ENCODE data around the gene S100A3.

S100A3 gene

DNA sequence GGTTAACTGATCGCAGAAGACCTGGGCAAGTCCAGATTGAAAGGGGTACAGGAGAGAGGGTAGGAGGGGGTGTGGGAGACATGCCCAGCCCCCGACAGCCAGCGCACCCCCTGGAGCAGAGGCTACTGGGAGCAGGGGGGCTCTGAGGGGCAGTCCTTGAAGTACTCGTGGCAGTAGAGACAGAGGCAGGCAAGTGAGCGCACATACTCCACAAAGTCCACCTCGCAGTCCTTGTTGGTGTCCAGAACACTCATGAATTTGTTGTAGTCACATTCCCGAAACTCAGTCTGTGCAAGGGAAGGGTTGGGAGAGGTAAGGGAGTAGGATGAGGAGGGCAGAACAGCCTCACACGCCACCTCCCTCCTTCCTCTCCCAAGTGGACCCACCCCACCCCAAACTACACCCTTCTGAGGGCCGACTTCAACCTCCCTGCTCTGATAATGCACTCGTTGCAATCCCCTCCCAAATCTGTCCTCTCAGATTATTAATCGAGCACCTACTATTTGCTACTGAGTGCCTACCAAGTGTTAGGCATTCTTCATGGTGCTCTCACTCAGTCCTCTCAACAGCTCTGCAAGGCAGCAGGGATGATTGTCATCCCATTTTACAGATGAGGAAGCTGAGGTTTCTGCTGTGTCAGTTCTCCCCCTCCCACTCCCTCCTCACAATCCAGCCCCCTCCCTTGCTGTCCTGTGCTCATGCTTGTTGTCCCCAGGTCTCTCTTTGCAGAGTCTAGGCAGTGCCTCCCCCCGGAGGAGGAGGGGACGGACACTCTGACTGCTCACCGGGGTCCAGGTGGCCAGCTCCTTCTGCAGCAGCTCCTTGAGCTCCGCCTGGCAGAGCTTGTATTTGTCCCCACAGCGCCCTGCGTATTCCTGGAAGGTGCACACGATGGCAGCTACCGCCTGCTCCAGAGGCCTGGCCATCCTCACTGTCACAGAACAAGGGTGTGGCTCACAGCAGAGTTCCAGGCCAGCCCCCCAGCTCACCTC, 1.2 kb downstream of the S100A3 start:
- no peak for DNase-seq

DNA sequence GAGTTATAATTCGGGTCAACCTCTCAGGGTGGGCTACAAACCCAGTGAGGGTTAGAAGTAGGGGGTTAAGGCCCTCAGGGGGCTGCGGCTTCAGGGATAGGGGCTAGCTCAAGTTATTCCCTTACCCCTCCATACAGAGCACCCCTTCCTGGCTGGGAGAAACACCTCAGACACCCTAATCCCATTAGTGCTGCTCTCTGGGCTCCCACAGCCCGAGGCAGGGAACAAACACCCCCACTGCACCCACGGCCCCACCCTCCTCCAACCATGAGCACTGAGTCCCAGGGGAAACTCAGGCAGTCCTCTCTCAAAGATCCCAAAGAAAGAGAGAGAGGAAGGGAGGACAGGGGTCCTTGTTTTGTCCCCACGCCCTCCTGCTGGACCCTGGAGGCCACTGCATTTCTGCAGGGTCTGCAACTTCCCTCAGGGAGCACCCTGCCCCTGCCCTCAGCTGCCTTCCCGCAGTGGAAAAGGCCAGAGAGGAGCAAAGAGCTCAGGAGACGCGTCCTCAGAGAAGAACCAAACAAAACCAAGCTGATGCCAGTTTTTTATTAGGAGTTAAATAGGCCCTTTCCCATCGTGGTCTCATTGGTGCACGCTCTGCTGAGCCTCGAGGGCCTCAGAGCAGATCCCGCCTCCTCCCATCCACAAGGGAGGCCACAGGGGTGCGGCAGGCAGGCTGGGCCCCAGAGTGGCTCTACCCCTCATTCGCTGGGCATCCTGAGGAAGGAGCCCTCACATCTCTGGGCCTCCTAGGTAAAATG, 2.1 kb downstream of the S100A3 start:
- no peak for DNase-seq

DNA sequence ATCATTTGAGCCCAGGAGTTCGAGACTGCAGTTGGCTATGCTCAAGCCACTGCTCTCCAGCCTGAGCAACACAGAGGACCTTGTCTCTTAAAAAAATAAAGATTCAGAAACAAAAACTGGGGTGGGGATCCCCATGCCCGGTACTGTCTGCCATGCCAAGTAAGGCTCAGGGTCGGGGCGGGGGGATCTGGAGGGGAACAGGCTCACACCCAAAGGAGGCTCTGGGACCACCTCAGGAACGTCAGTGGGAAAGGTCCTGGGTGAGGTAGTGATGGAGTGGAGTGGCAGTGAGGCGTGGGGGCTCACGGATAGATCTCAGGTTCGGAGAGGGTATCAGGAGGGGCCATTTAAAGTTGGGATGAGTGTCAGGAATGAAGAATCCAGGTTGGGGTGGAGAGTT, 2.7 kb downstream of the S100A3 start:
- no peak for DNase-seq

DNA sequence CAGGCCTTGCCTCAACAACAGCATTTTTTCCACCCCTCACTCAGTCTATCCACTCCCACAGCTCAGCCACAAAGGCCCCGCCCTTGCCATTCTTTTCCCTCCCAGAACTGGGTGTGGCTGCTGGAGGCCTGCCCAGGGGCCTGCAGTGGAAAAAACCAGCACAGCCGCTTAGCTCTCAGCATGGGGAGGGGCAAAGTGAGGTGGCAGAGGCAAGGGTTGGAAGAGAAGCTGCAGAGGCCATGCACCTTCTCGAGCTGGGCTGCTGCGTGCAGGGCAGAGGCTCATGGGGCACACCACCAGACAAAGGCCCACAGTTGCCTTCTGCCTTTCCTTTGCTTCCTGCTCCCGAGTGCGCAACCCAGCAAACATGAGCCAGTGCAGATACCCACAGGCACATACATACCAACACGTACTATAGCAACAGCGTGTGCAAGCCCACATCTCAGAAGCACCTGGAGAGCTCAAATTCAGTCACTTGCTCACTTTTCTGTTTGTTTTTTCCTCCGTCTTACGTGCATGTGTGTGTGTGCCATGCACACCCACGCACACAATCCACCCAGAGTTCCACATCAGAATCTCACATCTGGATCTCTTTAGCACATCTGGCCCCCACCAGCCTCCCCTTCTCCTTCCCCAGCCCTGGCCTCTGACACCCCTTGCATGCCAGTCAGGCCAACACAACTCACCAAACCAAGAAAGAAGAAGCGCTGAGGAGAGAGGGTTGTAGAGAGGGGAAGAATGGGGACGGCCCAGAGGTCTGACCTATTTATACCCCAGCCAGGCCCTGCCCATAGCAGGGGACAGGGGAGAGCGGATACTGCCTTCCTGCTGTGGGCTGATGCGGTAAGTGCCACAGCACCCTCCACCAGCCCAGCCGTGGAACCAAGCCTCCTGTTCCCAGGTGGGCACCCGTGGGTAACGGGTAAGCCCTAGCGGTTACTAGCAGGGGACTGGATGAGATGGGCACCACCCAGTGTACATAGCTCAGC, 3.7 kb downstream of the S100A3 start, which contains the start of gene S100A4:
Gene S100A4 (minus strand): TSS at position 740 of the 989 bp plus-strand sequence. CDS start 1,012 bp downstream, outside the sequence.
- DNase-seq, result peak; percentile 47

DNA sequence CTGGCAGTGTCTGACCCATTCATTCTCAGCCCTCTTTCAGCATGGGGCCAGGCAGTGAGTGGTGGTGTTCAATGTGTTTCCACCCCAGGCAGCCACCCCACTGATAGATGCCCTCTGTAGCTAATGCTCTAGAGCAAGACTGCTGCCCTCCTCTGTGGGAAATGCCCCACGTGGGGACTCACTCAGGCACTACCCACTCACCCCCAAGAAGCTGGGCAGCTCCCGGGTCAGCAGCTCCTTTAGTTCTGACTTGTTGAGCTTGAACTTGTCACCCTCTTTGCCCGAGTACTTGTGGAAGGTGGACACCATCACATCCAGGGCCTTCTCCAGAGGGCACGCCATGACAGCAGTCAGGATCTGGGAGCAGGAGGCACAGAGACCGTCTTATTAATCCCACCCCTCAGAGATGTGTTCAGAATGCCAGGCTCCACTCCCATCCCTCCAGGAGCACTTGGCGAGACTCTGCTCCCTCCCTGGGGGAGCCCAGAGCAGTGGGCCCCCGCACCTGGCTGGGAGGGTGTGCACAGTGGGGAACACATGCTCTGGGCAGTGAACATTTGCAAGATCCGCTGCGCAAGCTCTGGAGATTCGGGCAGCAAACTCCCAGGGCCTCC, 4.5 kb downstream of the S100A3 start:
- no peak for DNase-seq

DNA sequence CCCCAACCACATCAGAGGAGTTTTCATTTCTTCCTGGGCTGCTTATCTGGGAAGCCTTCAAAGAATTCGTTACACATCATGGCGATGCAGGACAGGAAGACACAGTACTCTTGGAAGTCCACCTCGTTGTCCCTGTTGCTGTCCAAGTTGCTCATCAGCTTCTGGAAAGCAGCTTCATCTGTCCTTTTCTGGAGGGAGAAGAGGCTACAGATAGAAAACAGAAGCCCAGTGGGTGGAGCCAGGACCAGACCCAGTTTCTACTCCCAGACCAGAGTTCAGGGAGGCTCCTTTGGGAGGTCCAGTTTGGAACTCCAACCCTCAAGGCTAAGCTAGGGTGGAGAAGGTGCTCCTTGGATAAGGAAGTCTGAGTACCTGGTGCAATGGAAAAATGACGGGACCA, 5.3 kb downstream of the S100A3 start:
- DNase-seq, result no peak

DNA sequence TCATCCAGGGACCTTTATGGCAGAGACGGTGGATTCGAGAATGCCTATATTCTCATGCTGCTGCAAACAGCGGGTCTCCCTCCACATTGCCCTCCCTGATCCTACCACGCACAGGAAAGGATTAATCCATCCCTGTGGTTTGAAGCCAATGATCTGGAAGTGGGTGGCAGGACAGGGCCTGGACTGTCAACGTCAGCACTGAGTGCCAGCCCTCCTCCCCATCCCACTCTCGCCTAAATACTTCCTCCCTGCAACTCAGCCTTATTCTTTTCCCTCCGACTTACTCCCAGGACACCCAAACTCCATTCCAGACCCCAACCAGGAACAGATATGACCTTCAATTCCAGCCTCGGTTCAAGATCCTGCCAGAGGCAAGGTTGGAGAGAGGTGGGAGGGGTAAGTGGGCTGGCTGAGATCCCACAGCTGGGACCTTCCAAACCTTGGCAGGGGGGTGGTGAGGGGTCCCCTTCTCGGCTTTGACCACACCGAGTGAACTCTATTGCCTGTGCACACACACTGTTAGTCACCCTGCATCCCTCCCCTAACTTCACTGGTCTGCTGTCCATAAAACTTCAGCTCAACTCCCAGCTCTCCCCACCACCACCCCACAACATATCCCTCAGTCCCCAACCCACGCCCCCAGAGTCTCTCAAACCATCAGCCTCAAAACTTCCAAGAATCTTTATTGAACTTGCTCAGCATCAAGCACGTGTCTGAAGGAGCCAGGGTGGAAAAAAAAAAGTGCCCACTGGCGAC, 5.9 kb downstream of the S100A3 start:
- DNase-seq, result no peak

DNA sequence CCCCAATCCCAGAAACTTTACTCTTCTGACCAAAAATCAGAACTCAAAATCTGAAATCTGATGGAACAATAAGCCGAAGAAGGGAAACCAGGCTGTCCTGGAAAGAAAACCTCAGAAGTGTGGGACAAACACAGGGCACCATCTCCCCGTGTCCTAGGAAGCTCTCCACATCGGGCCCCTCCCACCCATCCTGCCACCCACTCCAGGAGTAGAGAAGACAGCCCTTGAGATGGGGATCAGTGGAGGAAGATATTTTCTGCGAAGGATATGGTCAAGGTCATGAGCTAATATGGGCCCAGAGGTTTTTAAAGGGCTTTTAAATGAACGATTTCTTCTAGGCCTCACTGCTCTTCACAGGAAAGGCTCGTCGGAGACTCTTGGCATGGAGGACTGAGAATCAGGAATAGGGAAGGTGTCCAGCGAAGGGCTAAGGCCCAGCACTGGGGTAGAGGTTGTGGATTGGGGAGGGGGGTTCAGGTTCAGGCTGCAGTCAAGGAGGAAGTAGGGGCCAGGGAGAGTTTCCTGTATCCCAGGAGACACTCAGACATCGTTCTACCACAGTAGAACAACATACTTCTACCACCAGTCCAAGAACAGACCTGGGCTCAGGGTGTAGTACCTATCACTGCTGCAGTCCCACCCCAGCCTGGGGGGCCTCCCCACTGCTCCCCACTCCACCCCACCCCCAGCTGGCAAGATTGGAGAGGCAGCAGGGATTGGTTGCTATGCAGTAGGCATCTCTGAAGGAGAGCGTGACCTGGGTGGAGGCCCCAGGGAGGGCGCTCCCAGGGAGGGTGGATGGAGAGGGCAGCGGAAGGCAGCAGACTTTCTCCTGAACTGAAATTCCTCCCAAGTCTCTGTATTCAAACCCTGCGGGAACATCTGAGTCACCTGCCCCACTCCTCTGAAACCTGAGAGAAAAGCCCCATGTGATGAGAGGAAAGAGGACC, 7.1 kb downstream of the S100A3 start:
- no peak for DNase-seq

DNA sequence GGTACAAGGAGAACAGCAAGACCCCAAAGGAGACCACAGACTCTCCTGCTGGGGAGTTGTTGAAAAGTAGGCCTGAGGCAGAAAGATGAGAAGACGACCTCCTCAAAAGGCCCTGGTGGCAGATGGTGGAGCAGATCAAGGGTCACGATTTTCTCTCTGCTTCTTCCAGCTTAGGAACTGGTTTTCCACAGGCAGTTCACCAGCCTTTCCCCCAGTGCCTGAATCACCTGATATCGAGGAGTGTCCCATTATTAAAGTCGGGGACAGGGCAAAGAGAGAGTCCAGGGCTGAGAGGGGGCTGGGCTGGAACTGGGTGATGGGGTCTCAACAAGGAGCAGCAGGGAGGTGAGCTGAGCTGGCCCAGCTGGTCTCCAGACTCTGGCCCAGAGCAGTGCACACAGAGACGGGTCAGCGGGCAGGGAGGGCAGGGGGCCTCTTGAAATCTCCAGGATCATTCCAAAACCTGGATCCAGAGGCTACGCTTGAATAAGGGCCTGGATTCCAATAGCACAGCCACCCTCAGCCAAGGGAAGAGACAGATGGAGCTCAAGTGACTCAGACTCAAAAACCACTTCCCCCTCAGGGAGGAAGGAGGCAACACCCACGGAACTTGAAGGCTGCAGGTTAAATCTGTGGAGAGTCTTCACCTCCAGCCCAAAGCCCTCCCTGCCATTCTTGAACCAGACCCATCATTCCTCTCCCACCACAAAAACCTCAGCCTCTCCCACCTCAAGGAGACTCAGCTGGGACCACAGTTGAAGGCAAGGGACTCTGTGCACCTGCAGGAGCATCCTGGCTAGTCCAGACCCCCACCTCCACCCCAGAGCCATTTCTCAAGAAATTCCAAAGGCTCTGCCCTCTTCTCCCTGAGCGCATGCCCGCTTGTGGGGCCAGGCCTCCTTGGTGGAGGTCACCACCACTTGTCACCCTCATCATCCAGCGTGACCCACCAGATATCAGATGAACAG, 8.4 kb downstream of the S100A3 start, which contains the start of gene S100A5:
Gene S100A5 (minus strand): TSS at position 541 of the 968 bp plus-strand sequence. CDS start 743 bp downstream, outside the sequence.
- DNase-seq, result peak; percentile 40

DNA sequence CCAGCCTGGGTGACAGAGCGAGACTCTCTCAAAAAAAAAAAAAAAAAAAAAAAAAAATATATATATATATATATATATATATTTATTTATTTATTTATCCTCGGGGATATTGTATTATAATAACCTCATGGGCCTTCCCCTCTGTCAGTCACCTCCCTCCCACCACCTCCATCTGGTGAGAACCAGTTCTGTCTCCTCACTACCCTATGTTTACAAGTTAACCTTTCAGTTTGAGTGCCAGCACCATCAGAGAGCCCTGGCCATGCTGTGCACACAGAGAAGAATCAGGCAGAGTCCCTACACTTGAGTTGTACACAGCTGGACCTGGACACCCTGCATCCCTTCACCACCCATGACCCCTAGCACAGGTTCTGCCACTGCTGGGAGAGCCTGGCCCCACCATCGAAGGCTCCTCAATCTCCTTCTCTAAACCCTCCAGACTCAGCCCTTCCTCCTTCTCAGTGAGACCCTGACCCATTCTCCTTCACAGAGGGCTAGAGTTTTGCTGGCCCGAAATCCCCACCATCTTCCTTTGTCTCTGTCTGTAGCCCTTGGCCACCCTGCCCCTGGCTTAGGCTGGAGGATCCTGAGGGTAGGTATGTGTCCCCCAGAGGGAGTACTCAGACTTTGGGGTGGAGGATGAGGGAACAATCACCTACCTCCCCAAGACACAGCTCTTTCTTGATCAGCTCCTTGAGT, 9.5 kb downstream of the S100A3 start:
- no peak for DNase-seq

DNA sequence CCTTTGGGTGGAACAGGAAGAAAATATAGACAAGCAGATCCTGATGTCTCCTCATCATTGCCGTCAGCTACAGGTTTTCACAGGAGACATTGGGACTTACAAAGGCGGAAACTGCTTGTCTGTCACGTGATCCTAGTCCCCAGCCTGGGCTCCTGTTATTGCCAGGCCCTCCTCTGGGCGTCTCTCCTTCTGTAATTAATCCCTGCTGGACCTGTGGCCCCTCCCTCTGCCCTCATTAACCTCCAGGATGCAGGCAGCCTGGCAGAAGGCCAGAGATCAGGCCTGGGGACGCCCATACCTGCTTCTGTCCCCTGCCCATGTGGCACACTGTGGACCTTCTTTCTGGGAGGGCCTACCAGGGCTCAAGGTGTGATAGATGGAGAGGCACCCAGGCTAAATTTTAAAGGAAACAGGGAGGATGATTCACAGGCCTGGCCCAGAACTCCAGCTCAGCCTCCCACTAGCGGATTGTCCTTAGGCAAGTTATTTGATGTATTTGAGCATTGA, 10.7 kb downstream of the S100A3 start:
- DNase-seq, result peak; percentile 33

DNA sequence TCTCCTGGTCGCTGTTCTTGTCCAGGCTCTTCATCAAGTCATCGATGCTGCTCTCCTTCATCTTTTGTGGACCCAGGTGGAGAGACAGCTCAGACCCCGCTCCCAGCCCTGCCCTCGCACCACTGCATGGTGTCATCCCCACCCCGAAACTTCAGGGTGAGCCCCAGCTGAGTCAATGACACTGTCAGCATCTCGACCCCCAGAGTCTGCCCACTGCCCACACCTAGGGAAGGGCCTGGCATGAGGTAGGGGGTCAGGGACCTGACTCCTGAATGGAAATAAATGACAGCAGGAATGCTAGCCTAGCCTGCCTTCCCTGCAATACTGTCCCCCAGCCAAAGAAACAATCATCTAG, 11.7 kb downstream of the S100A3 start:
- no peak for DNase-seq

DNA sequence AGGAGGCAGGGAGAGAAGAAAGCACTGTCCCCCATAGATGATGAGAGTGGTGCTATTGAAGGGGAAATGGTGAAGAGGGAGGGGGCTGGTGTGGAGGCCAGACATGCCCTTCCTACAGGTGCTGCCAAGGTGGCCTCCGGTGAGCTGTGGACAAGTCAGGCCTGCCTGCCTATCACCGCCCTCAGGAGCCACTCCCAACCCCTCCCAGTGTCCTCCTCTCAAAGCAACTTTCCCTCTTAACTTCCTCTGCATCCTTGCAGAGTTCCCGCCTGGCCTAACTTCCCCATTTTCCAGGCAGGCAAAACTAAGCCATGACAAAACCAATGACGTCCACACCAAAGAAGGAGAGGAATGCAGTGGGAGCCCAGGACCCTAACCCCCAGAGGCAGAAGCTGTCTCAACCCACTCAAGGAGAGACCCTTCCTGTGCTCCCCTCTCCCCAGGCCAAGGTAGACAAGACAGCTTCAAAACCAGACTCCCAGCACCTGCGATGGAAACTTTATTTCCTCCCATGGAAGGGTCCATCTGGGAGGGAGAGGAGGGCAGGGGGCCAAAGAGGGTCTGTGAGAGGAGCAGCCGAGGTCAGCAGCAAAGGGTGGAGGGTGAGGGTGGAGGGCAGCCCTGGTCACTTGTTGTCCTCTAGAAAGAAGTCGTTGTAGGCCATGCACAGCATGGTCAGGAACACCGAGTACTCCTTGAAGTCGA, 12.2 kb downstream of the S100A3 start:
- no peak for DNase-seq

DNA sequence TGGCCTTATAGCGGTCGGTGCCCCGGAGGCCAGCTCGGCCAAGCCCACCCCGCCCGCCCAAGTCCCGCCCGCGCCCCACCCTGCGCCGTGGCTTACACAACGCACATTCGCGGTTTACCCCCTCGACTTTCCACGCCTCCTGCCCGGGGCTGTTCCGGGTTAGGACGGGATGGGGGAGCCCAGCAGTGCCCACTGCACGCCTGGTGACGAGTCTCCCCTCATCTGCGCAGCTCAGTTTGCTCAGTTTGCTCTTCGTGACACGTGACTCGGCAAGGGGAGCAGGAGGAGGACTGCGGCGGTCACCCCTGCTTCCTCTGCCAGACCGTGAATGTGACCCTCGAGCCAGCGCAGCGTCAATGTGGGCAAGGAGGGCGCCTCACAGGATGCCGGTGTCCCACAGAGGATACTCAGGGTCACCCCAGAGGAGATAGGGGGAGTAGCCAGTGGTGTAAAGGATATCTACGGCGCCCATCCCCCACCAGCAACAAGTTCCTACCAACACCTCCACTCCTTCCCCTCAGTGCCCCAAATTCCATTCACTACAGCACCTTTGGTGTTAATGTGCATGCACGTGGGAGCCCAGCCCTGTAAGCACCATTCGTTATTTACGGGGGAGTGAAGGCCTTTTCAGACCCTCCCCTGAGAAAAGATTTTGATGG, 12.9 kb downstream of the S100A3 start:
- no peak for DNase-seq

DNA sequence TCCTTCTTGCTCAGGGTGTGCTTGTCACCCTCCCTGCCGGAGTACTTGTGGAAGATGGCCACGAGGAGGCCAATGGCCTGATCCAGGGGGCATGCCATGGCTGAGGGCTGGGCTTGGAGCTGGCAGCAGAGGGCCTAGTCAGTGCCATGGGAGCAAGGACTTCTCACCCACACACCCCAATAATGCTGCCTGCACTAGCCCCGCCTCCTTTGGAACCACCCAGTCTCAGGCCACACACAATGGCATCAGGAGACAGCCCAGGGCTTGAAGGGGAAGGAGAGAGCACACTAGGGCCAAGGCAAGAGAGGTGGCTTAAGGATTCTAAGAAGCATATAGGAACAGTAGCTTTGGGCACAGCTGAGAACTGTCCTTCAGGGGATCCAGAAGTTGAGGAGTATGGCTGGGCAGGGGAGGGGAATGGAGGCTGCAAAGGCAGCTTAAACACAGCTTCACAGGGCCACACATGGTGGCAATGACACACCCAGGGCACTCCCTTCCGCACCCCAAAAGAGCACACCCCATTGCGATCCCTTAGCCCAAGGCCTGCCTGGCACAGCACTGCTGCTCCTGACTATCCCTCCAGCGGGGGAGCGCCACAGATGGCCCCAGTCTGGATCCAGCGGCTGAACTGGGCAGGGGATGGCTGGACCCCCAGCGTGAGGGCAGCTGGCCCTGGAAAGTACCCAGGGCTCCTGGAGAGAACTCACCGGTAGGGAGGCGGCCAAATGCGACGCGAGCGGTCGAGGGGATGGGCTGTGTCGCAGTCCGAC, 13.6 kb downstream of the S100A3 start, which contains the start of gene S100A6:
Gene S100A6 (minus strand): TSS at position 750 of the 770 bp plus-strand sequence. CDS start 652 bp downstream, at position 98.
- no peak for DNase-seq

DNA sequence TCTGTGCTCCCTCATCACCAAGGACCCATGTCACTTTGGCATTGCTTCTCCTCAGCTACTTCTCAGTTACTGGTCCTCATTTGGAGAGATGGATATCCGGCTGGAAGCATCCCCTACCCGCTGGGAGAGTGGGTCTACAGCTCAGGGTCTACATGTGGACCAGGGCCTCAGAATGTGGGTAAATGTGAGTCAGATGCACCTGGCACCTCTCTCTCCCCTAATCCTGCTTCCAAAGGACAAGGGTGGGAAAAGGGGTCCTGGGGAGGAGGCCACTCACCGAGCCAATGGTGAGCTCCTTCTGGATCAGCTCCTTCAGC, 14.2 kb downstream of the S100A3 start:
- DNase-seq, result no peak

Measured in NCI-H524 treated with DMSO at 0.1 percent for 48 hours (cell line).